Forelimb muscle (tissue), 1 donor: ENCODE measurements around the gene CFAP161. TPM values are rescaled to one million over a fixed set of nuclear protein-coding genes. Genes with fewer than 3 reads are reported as not detected.
"Not testable (repeated sequence)": the region's sequence is repeated elsewhere in the genome, so short reads cannot be mapped to it uniquely, and the experiment has no call there.

Source experiments
- DNase-seq: peaks from one replicate; pipeline ENCODE4 v3.0.0-alpha.2; 2013; ENCODE audit warnings: low read depth
- polyA plus RNA-seq: library from polyadenylated mRNA; unstranded; fragments of 120-200 nt; gene quantifications from one replicate; pipeline ENCODE4 v1.2.1, GENCODE V29; 2013; ENCODE audit not compliant: insufficient read length

The CFAP161 gene
- polyA plus RNA-seq, 1 donor, result 0.37 TPM

- DNase-seq, result no peak
Measured at GRCh38 chr15:81107889-81108288, 26.2 kb upstream of the CFAP161 start.

- DNase-seq, result no peak
Measured at GRCh38 chr15:81108427-81108826, 25.6 kb upstream of the CFAP161 start.

- DNase-seq, result no peak
Measured at GRCh38 chr15:81111018-81111417, 23.1 kb upstream of the CFAP161 start.

- no peak for DNase-seq
Measured at GRCh38 chr15:81111510-81112470, 22.3 kb upstream of the CFAP161 start.

- no peak for DNase-seq
Measured at GRCh38 chr15:81113204-81113657, 20.8 kb upstream of the CFAP161 start.

GRCh38 chr15:81113861-81114291, 20.2 kb upstream of the CFAP161 start:
- DNase-seq, result no peak

GRCh38 chr15:81115054-81115939, 18.8 kb upstream of the CFAP161 start:
- DNase-seq, result no peak

GRCh38 chr15:81117136-81117535, 16.9 kb upstream of the CFAP161 start:
- DNase-seq, result no peak

- no peak for DNase-seq
Measured at GRCh38 chr15:81117581-81117980, 16.5 kb upstream of the CFAP161 start.

- DNase-seq, result no peak
Measured at GRCh38 chr15:81118361-81118760, 15.7 kb upstream of the CFAP161 start.

GRCh38 chr15:81120069-81120468, 14.0 kb upstream of the CFAP161 start:
- DNase-seq, result no peak

GRCh38 chr15:81126892-81127291, 7.2 kb upstream of the CFAP161 start:
- DNase-seq, result peak; percentile 40

GRCh38 chr15:81141478-81141877, 7.4 kb downstream of the CFAP161 start:
- not testable (repeated sequence) for DNase-seq

- no peak for DNase-seq
Measured at GRCh38 chr15:81146006-81146405, 11.9 kb downstream of the CFAP161 start.

GRCh38 chr15:81146466-81146865, 12.4 kb downstream of the CFAP161 start:
- no peak for DNase-seq

GRCh38 chr15:81151389-81151788, 17.3 kb downstream of the CFAP161 start:
- no peak for DNase-seq

GRCh38 chr15:81152339-81152738, 18.3 kb downstream of the CFAP161 start:
- DNase-seq, result no peak

GRCh38 chr15:81152799-81153198, 18.7 kb downstream of the CFAP161 start:
- DNase-seq, result no peak

GRCh38 chr15:81155375-81156218, 21.5 kb downstream of the CFAP161 start:
- DNase-seq, result peak; percentile 47

GRCh38 chr15:81156324-81156723, 22.3 kb downstream of the CFAP161 start:
- DNase-seq, result no peak

- no peak for DNase-seq
Measured at GRCh38 chr15:81157195-81157938, 23.3 kb downstream of the CFAP161 start.
